SH-SY5Y (cell line): ENCODE data around the gene MPPED1.

Experiments used
- GATA2 ChIP-seq: IDR thresholded peaks from 2 replicates; pipeline ENCODE4 v1.6.1; 2011; ENCODE audit warnings: mild to moderate bottlenecking, low read depth, low read length
- GATA3 ChIP-seq: IDR thresholded peaks from 2 replicates; pipeline ENCODE4 v1.6.1; 2011; ENCODE audit warnings: low read depth, mild to moderate bottlenecking, low read length, moderate library complexity

The MPPED1 gene

GRCh38 chr22:43485502-43486089, 73.8 kb downstream of the MPPED1 start:
- TF ChIP-seq GATA3 (no peak), GATA2 (no peak)

DNA sequence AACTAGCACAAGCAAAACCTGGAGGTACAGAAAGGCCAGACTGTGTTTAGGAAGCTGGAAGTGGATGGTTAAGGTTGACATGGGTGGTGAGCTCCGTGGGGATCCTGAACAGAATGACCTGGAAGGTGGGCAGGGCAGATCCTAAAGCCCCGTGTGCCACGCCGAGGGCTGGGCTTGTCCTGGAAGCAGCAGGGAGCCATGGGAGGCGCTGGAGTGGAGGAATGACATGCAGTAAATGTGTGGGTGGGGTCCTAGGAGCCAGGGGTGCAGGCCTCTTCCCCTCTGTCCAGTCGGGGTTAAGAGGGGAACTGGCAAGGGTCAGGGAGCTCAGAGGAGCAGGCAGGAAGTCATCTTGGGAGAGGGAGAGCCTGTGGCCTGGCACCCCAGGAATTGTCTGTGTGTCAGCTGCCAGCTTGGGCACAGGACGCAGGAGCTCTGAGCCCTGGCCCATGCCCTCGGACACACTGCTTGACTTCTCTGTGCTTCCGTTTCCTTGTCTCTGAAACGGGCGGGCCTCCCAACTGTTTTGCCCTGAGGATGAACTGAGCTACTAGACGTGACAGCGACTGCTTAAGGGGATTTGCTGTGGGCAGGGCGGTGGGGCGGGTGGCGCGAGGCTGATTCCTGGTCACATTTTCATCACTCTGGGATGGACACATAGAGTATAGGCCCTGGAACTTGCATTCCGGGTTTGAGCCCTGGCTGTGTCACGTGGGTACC, 75.7 kb downstream of the MPPED1 start:
- TF ChIP-seq GATA3 (no peak), GATA2 (no peak)

- TF ChIP-seq GATA2, result no peak
- TF ChIP-seq GATA3, result no peak
These were observed 76.4 kb downstream of the MPPED1 start for GRCh38 chr22:43488031-43488866.

DNA sequence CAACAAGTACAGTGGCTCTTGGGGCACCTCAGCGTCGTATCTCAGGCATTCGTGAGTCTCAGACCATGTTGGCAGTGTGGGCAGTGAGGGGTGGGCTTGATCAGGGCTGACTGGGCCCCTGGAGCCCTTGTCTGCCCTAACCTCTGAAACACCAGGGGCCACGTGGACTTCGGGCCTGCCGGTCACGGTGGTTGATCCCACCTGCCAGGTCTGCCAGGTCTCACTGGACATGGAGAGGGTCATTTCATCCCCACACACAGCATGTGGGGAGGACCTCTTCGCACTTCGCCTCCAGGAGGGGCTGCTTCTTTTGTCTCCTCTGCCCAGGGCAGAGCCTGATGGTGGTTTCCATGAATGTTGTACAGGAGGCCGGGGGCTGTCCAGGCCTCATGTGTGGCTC, 77.1 kb downstream of the MPPED1 start:
- TF ChIP-seq GATA3 (no peak), GATA2 (no peak)

DNA sequence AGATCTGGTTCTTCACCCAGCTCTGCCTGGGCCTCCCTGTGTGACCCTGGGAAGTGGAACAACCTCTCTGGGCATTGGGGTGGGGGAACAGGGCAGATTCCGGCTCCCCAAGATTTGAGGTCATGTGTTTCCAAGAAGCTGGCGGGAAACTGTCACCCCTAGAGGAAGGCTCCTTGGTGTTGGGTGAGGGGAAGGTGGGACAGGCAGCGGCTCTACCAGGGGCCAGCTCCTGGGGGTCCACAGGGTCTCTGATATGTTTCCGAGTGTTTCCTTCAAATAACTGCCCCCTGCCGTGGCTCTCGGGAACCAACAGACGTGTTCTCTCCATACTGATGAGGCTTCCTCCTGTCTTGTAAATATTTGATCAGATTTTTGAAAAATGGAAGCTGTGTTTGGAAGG, 78.5 kb downstream of the MPPED1 start:
- no peak for TF ChIP-seq GATA2
- TF ChIP-seq GATA3, result no peak

DNA sequence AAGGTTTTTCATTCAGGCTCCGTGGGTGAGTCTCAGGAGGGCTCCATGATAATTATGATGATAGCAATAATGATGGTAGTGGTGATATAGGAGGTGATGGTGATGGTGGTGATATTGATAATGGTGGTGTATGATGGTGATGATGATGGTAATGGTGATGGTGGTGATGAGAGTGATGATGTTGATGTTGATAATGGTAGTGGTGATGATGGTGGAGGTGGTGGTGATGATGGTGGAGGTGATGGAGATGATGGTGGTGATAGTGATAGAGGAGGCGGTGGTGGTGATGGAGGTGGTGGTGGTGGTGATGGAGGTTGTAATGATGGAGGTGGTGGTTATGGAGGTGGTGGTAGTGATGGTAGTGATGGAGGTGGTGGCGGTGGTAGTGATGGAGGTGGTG, 79.4 kb downstream of the MPPED1 start:
- TF ChIP-seq GATA3 (no peak), GATA2 (no peak)

- TF ChIP-seq GATA2, result no peak
- no peak for TF ChIP-seq GATA3
These were observed 79.9 kb downstream of the MPPED1 start for GRCh38 chr22:43491737-43492136.

GRCh38 chr22:43493297-43493696, 81.5 kb downstream of the MPPED1 start:
- TF ChIP-seq GATA3, result no peak
- no peak for TF ChIP-seq GATA2

- TF ChIP-seq GATA3 (no peak), GATA2 (no peak)
These were observed 86.4 kb downstream of the MPPED1 start for GRCh38 chr22:43497956-43498855.

- TF ChIP-seq GATA2 (no peak), GATA3 (no peak)
These were observed 87.0 kb downstream of the MPPED1 start for GRCh38 chr22:43498856-43499253.

DNA sequence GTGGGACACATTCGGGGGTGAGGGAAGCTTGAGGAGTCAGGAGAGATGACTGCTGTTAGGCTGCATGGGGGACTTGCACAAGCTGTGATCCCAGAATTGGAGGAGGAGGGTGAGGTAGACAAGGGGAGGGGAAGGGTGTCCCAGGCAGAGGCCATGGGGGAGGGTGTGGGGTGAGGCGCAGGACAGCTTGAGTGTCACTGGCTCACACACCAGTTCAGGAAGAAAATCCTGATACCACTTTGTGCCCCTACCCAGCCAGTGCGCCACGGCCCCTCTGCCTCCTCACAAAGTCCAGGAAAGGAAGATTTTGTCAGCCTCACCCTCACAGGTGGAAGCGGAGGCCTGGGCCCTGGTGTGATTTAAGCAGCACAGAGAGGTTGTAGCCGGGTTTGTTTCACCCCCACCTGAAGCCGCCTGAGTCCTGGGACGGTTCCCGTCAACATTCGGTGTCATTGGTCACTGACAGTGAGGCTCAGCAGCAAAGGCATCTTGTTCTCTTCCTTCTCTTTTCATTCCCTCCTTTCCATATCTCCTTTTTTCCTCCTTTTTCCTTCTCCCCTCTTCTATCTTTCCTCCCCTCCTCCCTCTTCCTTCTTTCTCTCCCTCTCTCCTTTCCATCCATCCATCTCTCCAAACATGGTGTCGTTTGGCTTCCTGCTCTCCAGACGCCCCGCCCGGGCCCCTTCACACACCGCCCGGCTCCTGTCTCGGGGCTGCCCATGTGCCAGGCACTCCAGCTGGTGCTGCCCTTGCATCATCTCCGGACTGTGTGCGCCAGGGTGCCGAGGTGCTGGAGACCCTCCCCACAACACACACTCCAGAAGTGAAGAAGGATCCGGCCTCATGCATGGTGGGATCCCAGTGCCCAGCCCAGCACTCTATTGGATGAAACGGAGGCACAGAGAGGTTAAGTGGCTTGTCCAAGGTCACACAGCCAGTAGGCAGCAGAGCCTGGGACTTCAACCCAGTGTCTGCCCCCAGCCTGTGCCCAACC, 89.3 kb downstream of the MPPED1 start:
- TF ChIP-seq GATA2 (no peak), GATA3 (no peak)

GRCh38 chr22:43501878-43502277, 90.1 kb downstream of the MPPED1 start:
- TF ChIP-seq GATA2, result no peak
